22Rv1 (cell line): ENCODE measurements around the gene SCAMP2.
"Not testable (repeated sequence)": the region's sequence is repeated elsewhere in the genome, so short reads cannot be mapped to it uniquely, and the experiment has no call there.

Experiments
- H3K27ac ChIP-seq: fragments of 450-650 bp; 2 replicates; pipeline ENCODE4 v1.5.1; 2017
- ZFX ChIP-seq: fragments of 450-650 bp; IDR thresholded peaks from 2 replicates; pipeline ENCODE4 v1.6.1; 2017; ENCODE audit warnings: antibody characterized with exemption, borderline replicate concordance
- TF ChIP-seq, protein P1 (sequence below): fragments of 450-650 bp; IDR thresholded peaks from 2 replicates; pipeline ENCODE4 v1.5.1; 2017; ENCODE audit warnings: mild to moderate bottlenecking

SCAMP2 gene

DNA sequence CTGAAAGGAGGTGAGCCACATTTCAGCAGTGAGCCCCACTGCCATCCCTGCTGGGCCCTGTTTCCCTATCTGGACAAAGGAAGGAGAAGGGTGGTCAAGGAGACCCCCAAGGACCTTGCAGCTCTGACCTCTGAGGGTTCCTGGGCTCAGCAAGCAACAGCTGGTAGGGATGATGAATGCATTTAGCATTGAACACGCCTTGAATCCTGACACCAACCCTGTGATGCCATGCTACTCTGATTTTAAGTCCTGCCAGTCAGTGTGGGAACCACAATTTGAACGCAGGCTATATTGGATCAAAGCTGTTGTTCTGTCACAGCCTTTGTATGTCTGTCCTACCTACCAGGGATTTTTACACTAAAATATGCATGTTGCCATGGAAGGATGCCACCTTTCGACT lies 23.2 kb upstream of the SCAMP2 start:
- no peak for TF ChIP-seq ZFX
- TF ChIP-seq, protein P1, sequence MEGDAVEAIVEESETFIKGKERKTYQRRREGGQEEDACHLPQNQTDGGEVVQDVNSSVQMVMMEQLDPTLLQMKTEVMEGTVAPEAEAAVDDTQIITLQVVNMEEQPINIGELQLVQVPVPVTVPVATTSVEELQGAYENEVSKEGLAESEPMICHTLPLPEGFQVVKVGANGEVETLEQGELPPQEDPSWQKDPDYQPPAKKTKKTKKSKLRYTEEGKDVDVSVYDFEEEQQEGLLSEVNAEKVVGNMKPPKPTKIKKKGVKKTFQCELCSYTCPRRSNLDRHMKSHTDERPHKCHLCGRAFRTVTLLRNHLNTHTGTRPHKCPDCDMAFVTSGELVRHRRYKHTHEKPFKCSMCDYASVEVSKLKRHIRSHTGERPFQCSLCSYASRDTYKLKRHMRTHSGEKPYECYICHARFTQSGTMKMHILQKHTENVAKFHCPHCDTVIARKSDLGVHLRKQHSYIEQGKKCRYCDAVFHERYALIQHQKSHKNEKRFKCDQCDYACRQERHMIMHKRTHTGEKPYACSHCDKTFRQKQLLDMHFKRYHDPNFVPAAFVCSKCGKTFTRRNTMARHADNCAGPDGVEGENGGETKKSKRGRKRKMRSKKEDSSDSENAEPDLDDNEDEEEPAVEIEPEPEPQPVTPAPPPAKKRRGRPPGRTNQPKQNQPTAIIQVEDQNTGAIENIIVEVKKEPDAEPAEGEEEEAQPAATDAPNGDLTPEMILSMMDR, result no peak
- 0 out of 2 replicates have a peak overlapping the region, but pooled peaks have one; percentile 12 for H3K27ac ChIP-seq

DNA sequence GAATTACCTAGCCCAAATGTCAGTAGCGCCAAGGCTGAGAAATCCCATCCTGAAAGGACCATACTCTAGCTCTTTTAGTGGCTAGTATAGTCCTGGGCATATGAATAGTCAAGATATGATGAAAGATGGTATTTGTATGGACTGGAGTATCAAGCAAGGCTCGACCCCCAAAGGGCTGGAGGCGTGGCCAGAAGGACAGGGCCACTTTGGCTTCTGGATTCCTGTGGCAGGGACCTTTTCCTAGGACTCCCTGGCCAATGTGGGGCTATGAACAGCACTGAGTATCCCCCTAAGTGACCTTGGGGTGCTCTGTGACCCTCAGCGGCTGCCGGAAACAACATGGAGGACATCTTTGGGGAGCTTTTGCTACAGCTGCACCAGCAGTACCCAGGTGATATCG lies 22.7 kb upstream of the SCAMP2 start:
- H3K27ac ChIP-seq, result 0 out of 2 replicates have a peak overlapping the region, but pooled peaks have one; percentile 12
- TF ChIP-seq ZFX, result no peak
- TF ChIP-seq, protein P1, result no peak

DNA sequence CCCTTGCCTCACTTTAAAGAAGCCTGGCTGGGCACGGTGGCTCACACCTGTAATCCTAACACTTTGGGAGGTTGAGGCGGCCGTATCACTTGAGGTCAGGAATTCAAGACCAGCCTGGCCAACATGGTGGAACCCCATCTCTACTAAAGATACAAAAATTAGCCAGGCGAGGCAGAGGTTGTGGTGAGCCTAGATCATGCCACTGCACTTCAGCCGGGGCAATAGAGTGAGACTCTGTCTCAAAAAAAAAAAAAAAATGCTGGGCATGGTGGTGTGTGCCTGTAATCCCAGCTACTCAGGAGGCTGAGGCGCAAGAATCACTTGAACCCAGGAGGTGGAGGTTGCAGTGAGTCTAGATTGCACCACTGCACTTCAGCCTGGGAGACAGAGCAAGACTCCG lies 21.2 kb upstream of the SCAMP2 start:
- H3K27ac ChIP-seq, result not testable (repeated sequence)

DNA sequence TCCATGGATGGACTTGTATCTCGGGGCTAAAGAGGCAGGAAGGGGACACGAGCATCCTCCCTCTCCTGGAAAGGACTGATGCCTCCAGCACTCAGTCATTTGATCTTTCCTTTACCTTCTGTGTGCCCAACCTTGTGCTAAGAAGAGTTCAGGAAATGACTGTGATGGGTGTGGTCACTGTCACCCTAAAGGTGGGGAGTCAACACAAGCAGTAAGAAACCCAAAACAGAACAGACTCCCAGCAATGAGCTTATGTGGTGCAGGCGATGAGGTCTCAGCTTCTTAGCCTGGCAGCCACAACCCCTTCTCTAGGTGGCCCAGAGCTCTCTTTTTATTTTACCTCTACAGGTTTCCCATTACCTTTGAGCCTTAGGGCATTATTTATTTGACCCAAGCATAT lies 20.5 kb upstream of the SCAMP2 start:
- TF ChIP-seq, protein P1, result no peak
- TF ChIP-seq ZFX, result no peak
- no peak overlapping the region for H3K27ac ChIP-seq

DNA sequence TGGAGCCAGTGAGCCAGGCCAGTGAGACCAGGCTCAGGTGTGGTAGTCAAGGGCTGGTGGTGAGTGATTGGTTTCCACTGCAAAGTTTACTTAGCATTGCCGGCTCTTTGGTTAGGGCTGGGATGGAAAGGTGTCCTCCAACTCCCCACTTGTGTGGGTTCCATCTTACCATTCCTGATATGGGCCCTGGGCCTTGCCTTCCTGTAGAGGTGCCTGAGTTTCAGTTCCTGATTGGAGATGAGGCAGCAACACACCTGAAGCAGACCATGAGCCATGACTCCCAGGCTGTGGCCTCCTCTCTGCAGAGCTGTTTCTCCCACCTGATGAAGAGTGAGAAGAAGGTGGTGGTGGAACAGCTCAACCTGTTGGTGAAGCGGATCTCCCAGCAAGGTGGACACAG lies 19.8 kb upstream of the SCAMP2 start:
- TF ChIP-seq, protein P1, result no peak
- TF ChIP-seq ZFX, result no peak
- H3K27ac ChIP-seq, result no peak overlapping the region; the same call in 1 of the 2 replicates

DNA sequence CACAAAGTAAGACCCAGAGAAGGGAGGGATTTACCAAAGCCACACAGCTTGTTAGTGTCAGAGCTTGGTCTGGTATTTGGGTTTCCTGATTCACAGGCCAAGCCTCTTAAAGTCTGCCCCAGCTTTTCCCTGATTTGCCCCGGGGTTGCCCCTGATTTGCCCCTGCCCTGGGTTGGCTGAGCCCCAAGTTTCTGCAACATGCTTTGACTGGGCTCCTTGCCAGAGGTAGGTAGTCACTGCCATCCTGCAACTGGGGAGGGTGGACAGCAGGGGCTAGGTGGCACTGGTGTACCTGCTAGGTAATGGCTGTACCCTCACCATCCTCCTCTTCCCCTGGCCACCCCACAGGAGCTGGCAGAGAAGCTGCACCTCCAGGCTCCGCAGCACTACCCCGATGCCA lies 19.1 kb upstream of the SCAMP2 start:
- TF ChIP-seq ZFX, result no peak
- TF ChIP-seq, protein P1, result no peak
- H3K27ac ChIP-seq, result no peak overlapping the region; the same call in 1 of the 2 replicates

DNA sequence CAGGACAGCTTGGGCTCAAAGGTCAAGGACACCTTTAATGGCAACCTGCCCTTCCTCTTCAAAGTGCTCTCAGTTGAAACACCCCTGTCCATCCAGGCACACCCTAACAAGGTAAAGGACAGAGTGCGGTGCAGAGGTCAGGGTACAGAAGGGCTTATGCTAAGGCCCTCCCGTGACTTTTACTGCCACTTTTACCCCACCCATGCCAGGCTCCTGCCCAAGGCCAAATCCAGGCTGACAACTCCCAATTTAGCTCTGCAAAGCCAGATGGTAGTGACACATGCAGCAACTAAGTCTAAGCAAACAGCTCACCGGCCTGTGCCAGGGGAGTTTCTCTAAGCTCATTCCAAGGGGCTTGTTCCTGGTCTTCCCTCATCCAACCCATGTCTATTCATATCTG lies 18.3 kb upstream of the SCAMP2 start:
- TF ChIP-seq, protein P1, result no peak
- TF ChIP-seq ZFX, result no peak
- H3K27ac ChIP-seq, result peak overlapping the region; percentile 79; the same call in 1 of the 2 replicates

DNA sequence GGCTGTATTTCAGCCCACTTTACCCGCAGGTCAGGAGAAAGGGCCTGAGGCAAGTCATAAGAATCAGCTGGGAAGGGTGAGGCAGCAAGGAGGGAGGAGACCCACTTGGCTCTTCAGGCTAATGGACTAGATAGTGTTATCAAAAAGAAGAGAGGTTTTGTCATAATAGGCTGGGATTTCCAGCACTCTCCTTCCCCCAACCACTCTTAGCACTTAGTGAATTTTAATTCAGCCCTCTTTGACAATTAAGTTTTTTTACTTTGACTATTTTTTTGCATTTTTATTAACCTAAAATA lies 17.4 kb upstream of the SCAMP2 start:
- H3K27ac ChIP-seq, result peak overlapping the region; percentile 79

More for the DNA sequence above, 17.4 kb upstream of the SCAMP2 start:
- TF ChIP-seq ZFX, result no peak
